HCT116 (cell line): ENCODE data around the gene ADAMTS16. TPM values are rescaled to one million over a fixed set of nuclear protein-coding genes. Genes with fewer than 3 reads are reported as not detected.
A peak's percentile ranks its signal among the peaks of the same experiment; 100 is the strongest.

ENCODE experiments used
- ATAC-seq: fragments of 200-7000 bp; cut with Tn5 transposase; 2 replicates; pipeline ENCODE4 v1.9.1; 2020; ENCODE audit warnings: mild to moderate bottlenecking, moderate library complexity
- BruUV-seq: library from RNA; stranded (reverse); fragments of 400-500 nt; replicated peaks from 2 replicates; lab custom pipeline; 2021; lab: Mats Ljungman, UMichigan
- CTCF ChIA-PET: fragments of 300-600 bp; sonication (Branson Sonifier 250); formaldehyde crosslinking; loops from one replicate; lab custom pipeline; 2021; ENCODE audit warnings: antibody characterized with exemption; lab: Charles Lee
- POLR2A ChIA-PET: fragments of 300-600, 350-600 bp; sonication (Branson Sonifier 250); formaldehyde crosslinking; loops from one replicate; lab custom pipeline; 2021; ENCODE audit warnings: antibody characterized with exemption; lab: Charles Lee
- RAD21 ChIA-PET, 2 experiments: fragments of 300-600 bp; sonication (Branson Sonifier 250); formaldehyde crosslinking; loops; one replicate each; lab custom pipeline; 2023; ENCODE audit warnings: low total read pairs in 2 of 2; ENCODE audit not compliant: uncharacterized antibody in 2 of 2, unreplicated experiment in 2 of 2, low non-redundant PET in 1 of 2; lab: Charles Lee
- DNase-seq: peaks from one replicate; pipeline ENCODE4 v3.0.0-alpha.2; 2010; ENCODE audit warnings: low read depth, low spot score
- H2AFZ ChIP-seq: fragments of 200-600 bp; shearing (Covaris generic), sonication (generic); 2 replicates; pipeline ENCODE4 v1.6.1; 2017; ENCODE audit warnings: low read depth, mixed run types, mixed read lengths, antibody characterized with exemption, low read length; ENCODE audit not compliant: poor library complexity, severe bottlenecking
- H3K27ac ChIP-seq: 2 replicates; pipeline ENCODE4 v1.5.1; 2012; ENCODE audit warnings: low read depth, low read length
- H3K27me3 ChIP-seq: fragments of 200-600 bp; sonication (generic); 2 replicates; pipeline ENCODE4 v1.6.1; 2016; ENCODE audit warnings: mixed run types, low read length, mixed read lengths; ENCODE audit not compliant: insufficient read depth
- H3K36me3 ChIP-seq, 2 experiments: fragments of 200-500 bp in 1 of 2; fragments of 200-600 bp in 1 of 2; sonication (Bioruptor generic) in 1 of 2; sonication (generic) in 1 of 2; 2 replicates each; pipeline versions ENCODE4 v1.5.1 to v1.6.1; 2014 to 2016; ENCODE audit warnings: low read length in 2 of 2, inconsistent platforms in 1 of 2, mixed read lengths in 1 of 2, mixed run types in 1 of 2; ENCODE audit not compliant: insufficient read depth in 2 of 2, control insufficient read depth in 1 of 2
- H3K4me1 ChIP-seq, 2 experiments: fragments of 200-600 bp in 1 of 2; sonication (generic) in 1 of 2; 2 replicates each; pipeline versions ENCODE4 v1.5.1 to v1.6.1; 2012 to 2017; ENCODE audit warnings: low read length in 2 of 2, inconsistent platforms in 1 of 2, mild to moderate bottlenecking in 1 of 2, mixed read lengths in 1 of 2, mixed run types in 1 of 2, moderate library complexity in 1 of 2; ENCODE audit not compliant: insufficient read depth in 2 of 2, control insufficient read depth in 1 of 2
- H3K4me2 ChIP-seq: fragments of 200-600 bp; sonication (generic); 2 replicates; pipeline ENCODE4 v1.6.1; 2017; ENCODE audit warnings: mixed run types, low read length, mixed read lengths
- H3K4me3 ChIP-seq, 2 experiments: fragments of 200-600 bp in 1 of 2; sonication (generic) in 1 of 2; replicated peaks in 1 of 2; 2 replicates each; pipeline ENCODE4 v1.5.1; 2011 to 2016; ENCODE audit warnings: low read length in 2 of 2, control low read depth in 1 of 2, low read depth in 1 of 2, mild to moderate bottlenecking in 1 of 2, mixed read lengths in 1 of 2, mixed run types in 1 of 2
- H3K79me2 ChIP-seq: fragments of 200-600 bp; sonication (generic); 2 replicates; pipeline ENCODE4 v1.6.1; 2017; ENCODE audit warnings: mild to moderate bottlenecking, mixed run types, low read length, moderate library complexity, mixed read lengths; ENCODE audit not compliant: insufficient read depth
- H3K9ac ChIP-seq: fragments of 200-600 bp; sonication (generic); 2 replicates; pipeline ENCODE4 v1.6.1; 2016; ENCODE audit warnings: low read length, mixed read lengths
- H3K9me2 ChIP-seq: fragments of 200-600 bp; sonication (generic), shearing (Covaris generic); 2 replicates; pipeline ENCODE4 v1.6.1; 2017; ENCODE audit warnings: mixed run types, mild to moderate bottlenecking, moderate library complexity; ENCODE audit not compliant: insufficient read depth
- H3K9me3 ChIP-seq, 2 experiments: fragments of 200-500 bp in 1 of 2; fragments of 200-600 bp in 1 of 2; sonication (Bioruptor generic) in 1 of 2; sonication (generic) in 1 of 2; 2 replicates each; pipeline ENCODE4 v1.6.1; 2014 to 2017; ENCODE audit warnings: low read length in 2 of 2, mixed read lengths in 2 of 2, inconsistent platforms in 1 of 2, low read depth in 1 of 2, mild to moderate bottlenecking in 1 of 2, mixed run types in 1 of 2, moderate library complexity in 1 of 2; ENCODE audit not compliant: control insufficient read depth in 1 of 2, insufficient read depth in 1 of 2
- H4K20me1 ChIP-seq: fragments of 200-600 bp; sonication (generic), shearing (Covaris generic); 2 replicates; pipeline ENCODE4 v1.6.1; 2017; ENCODE audit warnings: mixed run types, mild to moderate bottlenecking, moderate library complexity; ENCODE audit not compliant: insufficient read depth
- CEBPB ChIP-seq: IDR thresholded peaks from 2 replicates; pipeline ENCODE4 v1.6.1; 2012; ENCODE audit warnings: low read depth
- CTCF ChIP-seq, 3 experiments: fragments of 200-600 bp in 1 of 3; sonication (generic) in 1 of 3; IDR thresholded peaks in 2 of 3; conservative IDR thresholded peaks in 1 of 3; 2 replicates each; pipeline ENCODE4 v1.5.1; 2012 to 2017; ENCODE audit warnings: low read depth in 2 of 3, low read length in 2 of 3, antibody characterized with exemption in 1 of 3, borderline replicate concordance in 1 of 3, control low read depth in 1 of 3, mild to moderate bottlenecking in 1 of 3, mixed read lengths in 1 of 3, mixed run types in 1 of 3, moderate library complexity in 1 of 3; ENCODE audit not compliant: insufficient read depth in 1 of 3
- ELF1 ChIP-seq: IDR thresholded peaks from 2 replicates; pipeline ENCODE4 v1.6.1; 2012; ENCODE audit warnings: low read depth, borderline replicate concordance
- EZH2phosphoT487 ChIP-seq: fragments of 200-600 bp; IDR thresholded peaks from 2 replicates; pipeline ENCODE4 v1.6.1; 2018; ENCODE audit warnings: antibody characterized with exemption, borderline replicate concordance
- JUND ChIP-seq: IDR thresholded peaks from 2 replicates; pipeline ENCODE4 v1.6.1; 2012
- MAX ChIP-seq: IDR thresholded peaks from 2 replicates; pipeline ENCODE4 v1.6.1; 2012
- REST ChIP-seq: IDR thresholded peaks from 2 replicates; pipeline ENCODE4 v1.6.1; 2012; ENCODE audit warnings: low read depth
- SP1 ChIP-seq: IDR thresholded peaks from 2 replicates; pipeline ENCODE4 v1.6.1; 2012; ENCODE audit warnings: low read depth
- YY1 ChIP-seq: IDR thresholded peaks from 2 replicates; pipeline ENCODE4 v1.6.1; 2011; ENCODE audit warnings: low read length, low read depth, moderate library complexity, mild to moderate bottlenecking; ENCODE audit not compliant: insufficient replicate concordance; ENCODE audit errors: extremely low read depth
- ZNF274 ChIP-seq: fragments of 200-500 bp; sonication (Bioruptor generic); IDR thresholded peaks from 2 replicates; pipeline ENCODE4 v1.6.1; 2014; ENCODE audit warnings: mild to moderate bottlenecking, low read depth, low read length, inconsistent platforms
- intact Hi-C: fragments of 100-400 bp; cut with micrococcal nuclease; formaldehyde crosslinking; loops from 2 replicates; pipeline ENCODE4 v1.10.0; 2022
- total RNA-seq: library from RNA; stranded (reverse); gene quantifications from one replicate; pipeline ENCODE4 v1.2.1, GENCODE V29; 2021; ENCODE audit not compliant: unreplicated experiment

The ADAMTS16 gene
- total RNA-seq, 1 experiment from 2014 or later, result 2.4 TPM

GRCh38 chr5:5347442-5347841 is 207.3 kb downstream of the ADAMTS16 start:
- no peak for TF ChIP-seq JUND
- TF ChIP-seq SP1, result no peak

GRCh38 chr5:5348135-5348534 is 208.0 kb downstream of the ADAMTS16 start:
- RAD21 ChIA-PET, result no interaction called here
- Histone ChIP-seq H3K4me1 (peaks cover 0 to 19% of the 10 kb centered on the region in 2 experiments; a peak in 2 of 4 replicates), H3K9me3 (no peaks in the 10 kb centered on the region), H3K9ac (no peak overlapping the region), H2AFZ (no peak overlapping the region), H3K36me3 (no peaks in the 10 kb centered on the region), H3K79me2 (no peaks in the 10 kb centered on the region), H3K27ac (no peak overlapping the region), H3K27me3 (no peaks in the 10 kb centered on the region), H4K20me1 (no peaks in the 10 kb centered on the region), H3K4me3 (no peak overlapping the region), H3K9me2 (no peaks in the 10 kb centered on the region), H3K4me2 (no peak overlapping the region)
- BruUV-seq, result no TSS peak
- CTCF ChIA-PET, result no interaction called here
- DNase-seq (no peak), ATAC-seq (peak; percentile 42; the same call in 1 of the 2 replicates)
- no peak for TF ChIP-seq MAX
- no peak for TF ChIP-seq EZH2phosphoT487
- TF ChIP-seq ELF1, result no peak
- TF ChIP-seq CTCF (IDR thresholded peaks at IDR 0.05 in 2 of 3, conservative IDR thresholded peaks at IDR 0.05 in 1 of 3; ENCODE audit: borderline replicate concordance in 1 of 3, insufficient read depth in 1 of 3, low read depth in 2 of 3, low read length in 2 of 3), result no peak
- TF ChIP-seq ZNF274, result no peak
- TF ChIP-seq REST, result no peak
- no peak for TF ChIP-seq YY1
- TF ChIP-seq CEBPB, result no peak
- intact Hi-C loops, result no loop called here
- POLR2A ChIA-PET, result no interaction called here

More at GRCh38 chr5:5347442-5347841, 207.3 kb downstream of the ADAMTS16 start:
- H3K9ac ChIP-seq, result no peak overlapping the region
- ChIA-PET POLR2A (no interaction called here), CTCF (no interaction called here), RAD21 (no interaction called here)
- H3K4me3 ChIP-seq, result no peak overlapping the region
- H2AFZ ChIP-seq, result no peak overlapping the region
- ATAC-seq, result no peak
- BruUV-seq, result no TSS peak
- H3K36me3 ChIP-seq, result no peaks in the 10 kb centered on the region
- no peaks in the 10 kb centered on the region for H3K9me3 ChIP-seq
- H3K27ac ChIP-seq, result no peak overlapping the region
- no peaks in the 10 kb centered on the region for H4K20me1 ChIP-seq
- no peak overlapping the region for H3K4me2 ChIP-seq
- DNase-seq, result no peak
- H3K9me2 ChIP-seq, result no peaks in the 10 kb centered on the region
- H3K79me2 ChIP-seq, result no peaks in the 10 kb centered on the region
- peaks cover 0 to 19% of the 10 kb centered on the region in 2 experiments; a peak in 2 of 4 replicates for H3K4me1 ChIP-seq
- intact Hi-C loops, result no loop called here
- H3K27me3 ChIP-seq, result no peaks in the 10 kb centered on the region
